ENCODE results near the gene BMP15. TPM values are rescaled to one million over a fixed set of nuclear protein-coding genes. Genes with fewer than 3 reads are reported as not detected.
A peak's percentile ranks its signal among the peaks of the same experiment; 100 is the strongest.

The BMP15 gene
- total RNA-seq, 3 donors from 2014 or later (not counting 1 experiment from before 2014, with no cell fraction given), result not detected

GRCh38 chrX:50905334-50905733, 5.2 kb upstream of the BMP15 start:
- no peaks in the 10 kb centered on the region for H3K4me1 ChIP-seq (ENCODE audit: control insufficient read depth, insufficient read depth, low read length)
- ATAC-seq (no peak), DNase-seq (peak in 1 of 2 donors; percentile 1)
- Mint-ChIP-seq H3K27me3 (ENCODE audit: low read depth in 2 of 2) (peaks cover 0 to 15% of the 10 kb centered on the region in 2 donors), H3K4me3 (no peak overlapping the region), H3K27ac (no peak overlapping the region), H3K36me3 (no peaks in the 10 kb centered on the region), H3K4me1 (no peaks in the 10 kb centered on the region), H3K9me3 (no peaks in the 10 kb centered on the region)
- H3K9me3 ChIP-seq (ENCODE audit: control insufficient read depth, insufficient read depth, low read length), result no peaks in the 10 kb centered on the region
- 96% methylated on average over 17 of the region's 17 CpGs for WGBS (ENCODE audit: insufficient coverage)
- intact Hi-C loops (cut with micrococcal nuclease), result no loop called here
- no peak overlapping the region for H3K4me3 ChIP-seq (ENCODE audit: low read length)
- no peak overlapping the region for H3K27ac ChIP-seq (ENCODE audit: low read length)
- no peaks in the 10 kb centered on the region for H3K36me3 ChIP-seq (ENCODE audit: control insufficient read depth, insufficient read depth, low read length)
- no peak for TF ChIP-seq CTCF (IDR thresholded peaks at IDR 0.05)
- H3K27me3 ChIP-seq (ENCODE audit: control insufficient read depth, insufficient read depth, low read length), result no peaks in the 10 kb centered on the region

GRCh38 chrX:50913520-50913919, 3.0 kb downstream of the BMP15 start:
- Histone ChIP-seq H3K36me3 (ENCODE audit: control insufficient read depth, insufficient read depth, low read length) (no peaks in the 10 kb centered on the region), H3K27ac (ENCODE audit: low read length) (no peak overlapping the region), H3K9me3 (ENCODE audit: control insufficient read depth, insufficient read depth, low read length) (no peaks in the 10 kb centered on the region), H3K4me1 (ENCODE audit: control insufficient read depth, insufficient read depth, low read length) (no peaks in the 10 kb centered on the region), H3K27me3 (ENCODE audit: control insufficient read depth, insufficient read depth, low read length) (no peaks in the 10 kb centered on the region), H3K4me3 (ENCODE audit: low read length) (no peak overlapping the region)
- no peak overlapping the region for H3K4me3 Mint-ChIP-seq
- no peak overlapping the region for H3K27ac Mint-ChIP-seq
- no peak for TF ChIP-seq CTCF (IDR thresholded peaks at IDR 0.05)
- no peaks in the 10 kb centered on the region for H3K9me3 Mint-ChIP-seq
- H3K4me1 Mint-ChIP-seq, result no peaks in the 10 kb centered on the region
- ATAC-seq (no peak), DNase-seq (no peak)
- intact Hi-C loops (cut with micrococcal nuclease), result no loop called here
- H3K36me3 Mint-ChIP-seq, result no peaks in the 10 kb centered on the region
- peaks cover 4 to 12% of the 10 kb centered on the region in 2 donors for H3K27me3 Mint-ChIP-seq (ENCODE audit: low read depth in 2 of 2)

GRCh38 chrX:50920132-50920531, 9.6 kb downstream of the BMP15 start:
- H3K36me3 ChIP-seq (ENCODE audit: control insufficient read depth, insufficient read depth, low read length), result no peaks in the 10 kb centered on the region
- no peaks in the 10 kb centered on the region for H3K4me1 ChIP-seq (ENCODE audit: control insufficient read depth, insufficient read depth, low read length)
- no peaks in the 10 kb centered on the region for H3K9me3 ChIP-seq (ENCODE audit: control insufficient read depth, insufficient read depth, low read length)
- Mint-ChIP-seq H3K4me3 (no peak overlapping the region), H3K9me3 (no peaks in the 10 kb centered on the region), H3K4me1 (no peaks in the 10 kb centered on the region), H3K27me3 (ENCODE audit: low read depth in 2 of 2) (peaks cover 2 to 28% of the 10 kb centered on the region in 2 donors), H3K27ac (no peak overlapping the region), H3K36me3 (no peaks in the 10 kb centered on the region)
- H3K27ac ChIP-seq (ENCODE audit: low read length), result no peak overlapping the region
- ATAC-seq (no peak), DNase-seq (no peak)
- no peaks in the 10 kb centered on the region for H3K27me3 ChIP-seq (ENCODE audit: control insufficient read depth, insufficient read depth, low read length)
- intact Hi-C loops (cut with micrococcal nuclease), result no loop called here
- TF ChIP-seq CTCF (IDR thresholded peaks at IDR 0.05), result no peak
- H3K4me3 ChIP-seq (ENCODE audit: low read length), result no peak overlapping the region

- peaks cover 2 to 10% of the 10 kb centered on the region in 2 donors for H3K27me3 Mint-ChIP-seq (ENCODE audit: low read depth in 2 of 2)
- TF ChIP-seq CTCF (IDR thresholded peaks at IDR 0.05), result no peak
- no peak for DNase-seq
- Histone ChIP-seq H3K27me3 (ENCODE audit: control insufficient read depth, insufficient read depth, low read length) (no peaks in the 10 kb centered on the region), H3K36me3 (ENCODE audit: control insufficient read depth, insufficient read depth, low read length) (no peaks in the 10 kb centered on the region), H3K27ac (ENCODE audit: low read length) (no peak overlapping the region), H3K4me1 (ENCODE audit: control insufficient read depth, insufficient read depth, low read length) (no peaks in the 10 kb centered on the region), H3K9me3 (ENCODE audit: control insufficient read depth, insufficient read depth, low read length) (no peaks in the 10 kb centered on the region), H3K4me3 (ENCODE audit: low read length) (no peak overlapping the region)
- H3K9me3 Mint-ChIP-seq, result no peaks in the 10 kb centered on the region
- intact Hi-C loops (cut with micrococcal nuclease), result no loop called here
- H3K4me3 Mint-ChIP-seq, result no peak overlapping the region
- ATAC-seq, result no peak
- no peaks in the 10 kb centered on the region for H3K4me1 Mint-ChIP-seq
- H3K36me3 Mint-ChIP-seq, result no peaks in the 10 kb centered on the region
- H3K27ac Mint-ChIP-seq, result no peak overlapping the region
These were observed 16.6 kb downstream of the BMP15 start for GRCh38 chrX:50927127-50927526.
